ENCODE data around the gene HJV.

- TF ChIP-seq CTCF (IDR thresholded peaks at IDR 0.05; ENCODE audit: poor library complexity), result no peak
- no peak for TF ChIP-seq EZH2 (IDR thresholded peaks at IDR 0.05; ENCODE audit: borderline replicate concordance)
- TF ChIP-seq EZH2phosphoT487 (IDR thresholded peaks at IDR 0.05; ENCODE audit: low read depth, severe bottlenecking, unreplicated experiment), result no peak
These were observed 38.3 kb downstream of the HJV start for GRCh38 chr1:145983206-145983675.

Data from hepatocyte (in vitro differentiated cells).